OCI-LY1 (cell line): Measurements from ENCODE around the gene ZNF577.

Experiments
- H2AFZ ChIP-seq: fragments of 200-600 bp; sonication (generic), shearing (Covaris generic); 2 replicates; pipeline ENCODE4 v1.6.0; 2014; ENCODE audit warnings: antibody characterized with exemption, mild to moderate bottlenecking, low read length
- H3F3A ChIP-seq: fragments of 200-600 bp; sonication (generic), shearing (Covaris generic); 2 replicates; pipeline ENCODE4 v1.6.0; 2014; ENCODE audit warnings: mild to moderate bottlenecking, antibody characterized with exemption, low read length, moderate library complexity; ENCODE audit not compliant: insufficient read depth
- H3K27ac ChIP-seq: fragments of 200-600 bp; sonication (generic); 2 replicates; pipeline ENCODE4 v1.5.1; 2014; ENCODE audit warnings: low read length, mixed run types, mild to moderate bottlenecking, low read depth; ENCODE audit not compliant: poor library complexity, severe bottlenecking
- H3K27me3 ChIP-seq: fragments of 200-600 bp; sonication (generic); 2 replicates; pipeline ENCODE4 v1.6.0; 2014; ENCODE audit warnings: antibody characterized with exemption, mild to moderate bottlenecking, low read length, moderate library complexity; ENCODE audit not compliant: insufficient read depth
- H3K36me3 ChIP-seq: fragments of 200-600 bp; sonication (generic); 2 replicates; pipeline ENCODE4 v1.6.1; 2014; ENCODE audit warnings: mild to moderate bottlenecking, antibody characterized with exemption, low read length, moderate library complexity, mixed read lengths; ENCODE audit not compliant: insufficient read depth
- H3K4me1 ChIP-seq: fragments of 200-600 bp; sonication (generic); 2 replicates; pipeline ENCODE4 v1.5.1; 2014; ENCODE audit warnings: mild to moderate bottlenecking, low read length, moderate library complexity; ENCODE audit not compliant: insufficient read depth, severe bottlenecking
- H3K4me2 ChIP-seq: fragments of 200-600 bp; sonication (generic), shearing (Covaris generic); 2 replicates; pipeline ENCODE4 v1.6.1; 2014; ENCODE audit warnings: low read length
- H3K4me3 ChIP-seq: fragments of 200-600 bp; sonication (generic); 2 replicates; pipeline ENCODE4 v1.5.1; 2014; ENCODE audit warnings: low read length, low read depth, mild to moderate bottlenecking, mixed read lengths; ENCODE audit not compliant: poor library complexity, severe bottlenecking
- H3K79me2 ChIP-seq: fragments of 200-600 bp; shearing (Covaris generic); 2 replicates; pipeline ENCODE4 v1.6.1; 2016; ENCODE audit warnings: mixed run types, low read length, mixed read lengths; ENCODE audit not compliant: insufficient read depth
- H3K9ac ChIP-seq: fragments of 200-600 bp; sonication (generic), shearing (Covaris generic); 2 replicates; pipeline ENCODE4 v1.6.1; 2014; ENCODE audit warnings: mild to moderate bottlenecking, low read length, mixed read lengths
- H3K9me2 ChIP-seq: fragments of 200-600 bp; sonication (generic), shearing (Covaris generic); 2 replicates; pipeline ENCODE4 v1.6.1; 2014; ENCODE audit warnings: low read depth, mild to moderate bottlenecking, low read length, mixed read lengths
- H3K9me3 ChIP-seq: fragments of 200-600 bp; shearing (Covaris generic); 2 replicates; pipeline ENCODE4 v1.6.1; 2014; ENCODE audit warnings: low read length, mixed read lengths
- H4K20me1 ChIP-seq: fragments of 200-600 bp; sonication (generic), shearing (Covaris generic); 2 replicates; pipeline ENCODE4 v1.6.0; 2016; ENCODE audit warnings: mild to moderate bottlenecking, low read length; ENCODE audit not compliant: insufficient read depth
- CTCF ChIP-seq: fragments of 200-600 bp; sonication (generic), shearing (Covaris generic); IDR thresholded peaks from 2 replicates; pipeline ENCODE4 v1.5.1; 2017; ENCODE audit warnings: mild to moderate bottlenecking, antibody characterized with exemption, low read length, moderate library complexity, mixed read lengths
- EZH2 ChIP-seq: fragments of 200-600 bp; sonication (generic), shearing (Covaris generic); IDR thresholded peaks from 2 replicates; pipeline ENCODE4 v1.8.0; 2017; ENCODE audit warnings: borderline replicate concordance, mixed run types, mild to moderate bottlenecking, antibody characterized with exemption, low read length, moderate library complexity, mixed read lengths

The ZNF577 gene

GRCh38 chr19:51889934-51890333 is 2.2 kb upstream of the ZNF577 start:
- Histone ChIP-seq H3K4me2 (no peak overlapping the region), H3K9me2 (no peaks in the 10 kb centered on the region), H3K4me1 (no peaks in the 10 kb centered on the region), H2AFZ (no peak overlapping the region), H3K36me3 (peaks cover 100% of the 10 kb centered on the region), H3F3A (no peaks in the 10 kb centered on the region), H3K27ac (no peak overlapping the region), H3K9ac (no peak overlapping the region), H3K27me3 (no peaks in the 10 kb centered on the region), H3K79me2 (no peaks in the 10 kb centered on the region), H3K4me3 (no peak overlapping the region), H4K20me1 (no peaks in the 10 kb centered on the region), H3K9me3 (peaks cover 65% of the 10 kb centered on the region)
- TF ChIP-seq CTCF (no peak), EZH2 (no peak)

GRCh38 chr19:51884713-51885112 is 3.0 kb downstream of the ZNF577 start:
- Histone ChIP-seq H4K20me1 (no peaks in the 10 kb centered on the region), H3K9ac (no peak overlapping the region), H3K9me3 (peaks cover 48% of the 10 kb centered on the region), H3K4me2 (no peak overlapping the region), H2AFZ (no peak overlapping the region), H3K79me2 (no peaks in the 10 kb centered on the region), H3K36me3 (peaks cover 83% of the 10 kb centered on the region), H3K27me3 (no peaks in the 10 kb centered on the region), H3K9me2 (no peaks in the 10 kb centered on the region), H3F3A (no peaks in the 10 kb centered on the region), H3K4me1 (no peaks in the 10 kb centered on the region), H3K4me3 (no peak overlapping the region), H3K27ac (no peak overlapping the region)
- no peak for TF ChIP-seq EZH2
- TF ChIP-seq CTCF: no peak

- H3K4me3 ChIP-seq: no peak overlapping the region
- no peaks in the 10 kb centered on the region for H3K79me2 ChIP-seq
- H3K9me2 ChIP-seq: no peaks in the 10 kb centered on the region
- H3K27me3 ChIP-seq: no peaks in the 10 kb centered on the region
- H3K4me1 ChIP-seq: no peaks in the 10 kb centered on the region
- no peak overlapping the region for H3K4me2 ChIP-seq
- no peak overlapping the region for H3K27ac ChIP-seq
- no peaks in the 10 kb centered on the region for H3F3A ChIP-seq
- peaks cover 79% of the 10 kb centered on the region for H3K36me3 ChIP-seq
- H4K20me1 ChIP-seq: no peaks in the 10 kb centered on the region
- peaks cover 34% of the 10 kb centered on the region for H3K9me3 ChIP-seq
- H2AFZ ChIP-seq: no peak overlapping the region
- TF ChIP-seq CTCF (no peak), EZH2 (no peak)
- no peak overlapping the region for H3K9ac ChIP-seq
Observed at GRCh38 chr19:51882518-51882917, 5.2 kb downstream of the ZNF577 start.
